ENCODE data around the gene LRP5.
A peak's percentile ranks its signal among the peaks of the same experiment; 100 is the strongest.

The LRP5 gene

GRCh38 chr11:68321293-68322051 is 9.1 kb downstream of the LRP5 start:
- TF ChIP-seq, protein P1, sequence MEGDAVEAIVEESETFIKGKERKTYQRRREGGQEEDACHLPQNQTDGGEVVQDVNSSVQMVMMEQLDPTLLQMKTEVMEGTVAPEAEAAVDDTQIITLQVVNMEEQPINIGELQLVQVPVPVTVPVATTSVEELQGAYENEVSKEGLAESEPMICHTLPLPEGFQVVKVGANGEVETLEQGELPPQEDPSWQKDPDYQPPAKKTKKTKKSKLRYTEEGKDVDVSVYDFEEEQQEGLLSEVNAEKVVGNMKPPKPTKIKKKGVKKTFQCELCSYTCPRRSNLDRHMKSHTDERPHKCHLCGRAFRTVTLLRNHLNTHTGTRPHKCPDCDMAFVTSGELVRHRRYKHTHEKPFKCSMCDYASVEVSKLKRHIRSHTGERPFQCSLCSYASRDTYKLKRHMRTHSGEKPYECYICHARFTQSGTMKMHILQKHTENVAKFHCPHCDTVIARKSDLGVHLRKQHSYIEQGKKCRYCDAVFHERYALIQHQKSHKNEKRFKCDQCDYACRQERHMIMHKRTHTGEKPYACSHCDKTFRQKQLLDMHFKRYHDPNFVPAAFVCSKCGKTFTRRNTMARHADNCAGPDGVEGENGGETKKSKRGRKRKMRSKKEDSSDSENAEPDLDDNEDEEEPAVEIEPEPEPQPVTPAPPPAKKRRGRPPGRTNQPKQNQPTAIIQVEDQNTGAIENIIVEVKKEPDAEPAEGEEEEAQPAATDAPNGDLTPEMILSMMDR (IDR thresholded peaks at IDR 0.05; ENCODE audit: borderline replicate concordance, insufficient read depth, low read depth, low read length): no peak
- H3K4me3 ChIP-seq (ENCODE audit: low read depth, low read length): no peak overlapping the region

DNA sequence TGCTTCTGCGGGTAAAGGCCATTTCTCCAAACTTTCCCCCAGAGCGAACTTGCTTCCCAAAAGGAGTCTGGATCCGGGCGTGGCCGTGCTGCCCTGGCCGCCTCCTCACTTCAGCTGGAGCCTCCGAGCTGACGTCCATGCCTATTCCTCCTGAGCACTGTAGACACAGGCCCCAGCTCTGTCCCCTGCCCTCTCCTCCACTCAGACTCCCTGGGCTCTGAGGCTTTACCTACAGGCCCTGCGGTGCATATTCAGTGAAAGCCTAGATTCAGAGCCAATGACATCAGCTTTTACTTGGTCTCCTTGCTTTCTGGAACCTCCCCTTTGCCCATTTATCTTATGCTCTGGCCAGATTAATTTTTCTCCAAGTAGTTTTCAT is 9.7 kb downstream of the LRP5 start:
- TF ChIP-seq, protein P1 (IDR thresholded peaks at IDR 0.05; ENCODE audit: borderline replicate concordance, insufficient read depth, low read depth, low read length): no peak
- H3K4me3 ChIP-seq (ENCODE audit: low read depth, low read length): no peak overlapping the region

DNA sequence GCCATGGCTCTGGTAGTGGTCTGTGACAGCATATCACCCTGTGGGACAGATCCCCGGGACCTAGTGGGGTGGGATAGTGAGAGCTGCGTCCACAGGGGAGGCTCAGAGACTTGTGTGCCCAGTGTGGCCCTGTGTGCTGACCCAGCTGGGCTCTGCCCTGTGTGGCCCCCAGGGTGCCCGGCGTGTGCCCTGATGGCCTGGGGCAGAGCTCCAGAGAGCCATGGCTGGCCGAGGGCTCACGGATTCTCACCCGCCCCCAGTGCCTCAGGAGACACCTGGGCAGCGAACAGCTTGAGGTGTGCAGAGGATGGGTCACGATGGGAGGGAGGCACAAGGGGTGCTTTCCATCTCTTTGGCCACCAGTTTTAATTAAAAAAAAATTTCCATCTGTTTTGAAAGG is 11.8 kb downstream of the LRP5 start:
- no peak overlapping the region for H3K4me3 ChIP-seq (ENCODE audit: low read depth, low read length)
- TF ChIP-seq, protein P1 (IDR thresholded peaks at IDR 0.05; ENCODE audit: borderline replicate concordance, insufficient read depth, low read depth, low read length): no peak

DNA sequence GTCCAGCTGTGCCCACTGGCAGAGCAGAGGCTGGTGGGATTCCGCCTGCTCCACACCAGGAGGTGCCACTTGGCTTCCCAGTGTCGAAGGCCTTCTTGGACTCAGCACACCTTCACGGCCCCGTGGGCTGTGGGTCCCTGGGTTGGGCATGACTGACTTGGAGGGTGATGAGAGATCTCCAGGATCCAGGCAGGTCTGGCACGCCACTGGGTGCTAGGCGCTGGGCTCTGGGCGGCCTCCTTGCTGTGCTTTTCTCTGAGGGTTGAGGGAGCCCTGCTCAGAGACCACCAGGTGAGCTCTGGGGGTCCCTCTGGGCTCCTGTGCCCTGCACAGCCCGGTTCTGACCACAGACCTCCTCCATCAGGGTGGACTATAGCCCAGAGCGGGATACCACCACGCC is 12.3 kb downstream of the LRP5 start:
- no peak overlapping the region for H3K4me3 ChIP-seq (ENCODE audit: low read depth, low read length)
- TF ChIP-seq, protein P1 (IDR thresholded peaks at IDR 0.05; ENCODE audit: borderline replicate concordance, insufficient read depth, low read depth, low read length): no peak

- no peak overlapping the region for H3K4me3 ChIP-seq (ENCODE audit: low read depth, low read length)
- TF ChIP-seq, protein P1 (IDR thresholded peaks at IDR 0.05; ENCODE audit: borderline replicate concordance, insufficient read depth, low read depth, low read length): 0 out of 2 replicates have a peak, but pooled peaks have one; percentile 5
Observed at GRCh38 chr11:68325183-68325906, 13.0 kb downstream of the LRP5 start.

DNA sequence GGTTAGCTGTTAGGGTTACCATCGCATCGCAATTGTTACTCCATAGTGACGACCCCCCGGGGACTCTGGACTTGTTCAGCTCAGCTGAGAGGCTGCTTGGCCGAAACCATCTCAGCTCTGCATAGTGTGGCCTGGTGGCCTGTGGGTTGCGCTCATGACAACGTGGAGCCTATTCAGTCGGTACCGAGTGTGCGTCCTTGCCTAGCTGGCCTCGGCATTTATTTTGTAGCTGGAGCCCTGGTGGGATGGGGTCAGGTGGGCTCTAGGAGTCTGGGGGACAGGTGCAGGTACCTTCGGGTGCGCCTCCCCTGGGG is 13.5 kb downstream of the LRP5 start:
- no peak overlapping the region for H3K4me3 ChIP-seq (ENCODE audit: low read depth, low read length)

More for the DNA sequence above, 13.5 kb downstream of the LRP5 start:
- TF ChIP-seq, protein P1 (IDR thresholded peaks at IDR 0.05; ENCODE audit: borderline replicate concordance, insufficient read depth, low read depth, low read length): no peak
